CD14-positive monocyte (primary cell): ENCODE measurements around the gene SLC22A3. TPM values are rescaled to one million over a fixed set of nuclear protein-coding genes. Genes with fewer than 3 reads are reported as not detected.

Experiments used
- DNase-seq, 3 donors: peaks; one replicate each; pipeline ENCODE4 v3.0.0-alpha.2; 2011 to 2022
- H2AFZ ChIP-seq: 2 replicates; pipeline ENCODE4 v1.6.0; 2012; ENCODE audit warnings: mild to moderate bottlenecking, low read depth, low read length, inconsistent platforms; ENCODE audit not compliant: insufficient read depth, poor library complexity, severe bottlenecking
- H3K27ac ChIP-seq, 2 donors: 1 replicate in 1 of 2; 2 replicates in 1 of 2; pipeline ENCODE4 v1.5.1; 2012 to 2013; ENCODE audit warnings: low read length in 2 of 2, control low read depth in 1 of 2, inconsistent platforms in 1 of 2, low read depth in 1 of 2, mild to moderate bottlenecking in 1 of 2
- H3K27me3 ChIP-seq, 2 donors: one replicate each; pipeline versions ENCODE4 v1.6.0 to v1.6.1; 2011 to 2013; ENCODE audit warnings: low read length in 2 of 2; ENCODE audit not compliant: control insufficient read depth in 2 of 2, insufficient read depth in 2 of 2
- H3K36me3 ChIP-seq, 2 donors: replicated peaks in 1 of 2; 1 replicate in 1 of 2; 2 replicates in 1 of 2; pipeline versions ENCODE4 v1.5.1 to v1.6.1; 2012 to 2013; ENCODE audit warnings: low read length in 2 of 2, control low read depth in 1 of 2, inconsistent platforms in 1 of 2, mild to moderate bottlenecking in 1 of 2; ENCODE audit not compliant: insufficient read depth in 2 of 2, control insufficient read depth in 1 of 2
- H3K4me1 ChIP-seq, 2 donors: 1 replicate in 1 of 2; 2 replicates in 1 of 2; pipeline versions ENCODE4 v1.5.1 to v1.6.1; 2012 to 2013; ENCODE audit warnings: low read length in 2 of 2, control low read depth in 1 of 2, inconsistent platforms in 1 of 2, mild to moderate bottlenecking in 1 of 2, moderate library complexity in 1 of 2; ENCODE audit not compliant: insufficient read depth in 2 of 2, control insufficient read depth in 1 of 2
- H3K4me2 ChIP-seq: replicated peaks from 2 replicates; pipeline ENCODE3; 2012; ENCODE audit warnings: low read length, moderate library complexity, mild to moderate bottlenecking; ENCODE audit not compliant: poor library complexity, severe bottlenecking; ENCODE audit errors: extremely low read depth
- H3K4me3 ChIP-seq, 3 experiments: fragments of 200-600 bp in 1 of 3; sonication (generic) in 1 of 3; replicated peaks in 1 of 3; 1 replicate in 2 of 3; 2 replicates in 1 of 3; pipeline ENCODE4 v1.5.1; 2011 to 2013; ENCODE audit warnings: low read length in 3 of 3, mild to moderate bottlenecking in 3 of 3, control low read depth in 2 of 3, low read depth in 2 of 3, inconsistent platforms in 1 of 3, moderate library complexity in 1 of 3
- H3K79me2 ChIP-seq: 2 replicates; pipeline ENCODE4 v1.6.0; 2012; ENCODE audit warnings: mild to moderate bottlenecking, control low read depth, inconsistent platforms, low read length, moderate library complexity; ENCODE audit not compliant: insufficient read depth
- H3K9ac ChIP-seq: 2 replicates; pipeline ENCODE4 v1.6.0; 2017; ENCODE audit warnings: low read length, mild to moderate bottlenecking; ENCODE audit not compliant: insufficient read depth, poor library complexity, severe bottlenecking
- H3K9me3 ChIP-seq, 2 donors: replicated peaks in 1 of 2; 1 replicate in 1 of 2; 2 replicates in 1 of 2; pipeline versions ENCODE4 v1.5.1 to v1.6.1; 2012 to 2013; ENCODE audit warnings: low read length in 2 of 2, control low read depth in 1 of 2; ENCODE audit not compliant: control insufficient read depth in 1 of 2, insufficient read depth in 1 of 2
- H4K20me1 ChIP-seq: 2 replicates; pipeline ENCODE4 v1.6.0; 2012; ENCODE audit warnings: mild to moderate bottlenecking, low read length, control low read depth, moderate library complexity; ENCODE audit not compliant: insufficient read depth
- H3K27ac Mint-ChIP-seq, 7 donors: one replicate each; pipeline ENCODE4 v1.8.0; 2020; ENCODE audit warnings: mild to moderate bottlenecking in 7 of 7, mixed read lengths in 7 of 7, moderate library complexity in 6 of 7, inconsistent platforms in 2 of 7
- H3K27me3 Mint-ChIP-seq, 3 donors: one replicate each; pipeline ENCODE4 v1.8.0; 2021 to 2022; ENCODE audit warnings: low read depth in 3 of 3, mild to moderate bottlenecking in 3 of 3, mixed read lengths in 3 of 3, moderate library complexity in 3 of 3, inconsistent platforms in 1 of 3
- H3K36me3 Mint-ChIP-seq, 2 donors: one replicate each; pipeline ENCODE4 v1.8.0; 2020; ENCODE audit warnings: mixed read lengths in 2 of 2, inconsistent platforms in 1 of 2, mild to moderate bottlenecking in 1 of 2
- H3K4me1 Mint-ChIP-seq: one replicate; pipeline ENCODE4 v1.8.0; 2020; ENCODE audit warnings: mild to moderate bottlenecking, mixed read lengths
- H3K4me3 Mint-ChIP-seq, 2 donors: one replicate each; pipeline ENCODE4 v1.8.0; 2020; ENCODE audit warnings: mild to moderate bottlenecking in 2 of 2, mixed read lengths in 2 of 2, moderate library complexity in 1 of 2
- H3K9me3 Mint-ChIP-seq, 7 donors: one replicate each; pipeline ENCODE4 v1.8.0; 2020 to 2022; ENCODE audit warnings: mixed read lengths in 7 of 7, mild to moderate bottlenecking in 6 of 7, moderate library complexity in 6 of 7, inconsistent platforms in 2 of 7
- CTCF ChIP-seq: fragments of 200-600 bp; IDR thresholded peaks from one replicate; pipeline ENCODE4 v1.8.0; 2022; ENCODE audit warnings: antibody characterized with exemption, mild to moderate bottlenecking
- WGBS: methylation state at CpG from one replicate; pipeline ENCODE4 v1.1.5; 2013; ENCODE audit warnings: missing lambda C conversion rate; ENCODE audit not compliant: insufficient coverage; 5-methylcytosine and 5-hydroxymethylcytosine counted together
- intact Hi-C, 2 donors: fragments of 100-400 bp; cut with micrococcal nuclease; formaldehyde crosslinking; loops; one replicate each; pipeline versions ENCODE4 v1.15.0 to v1.15.1; 2023
- polyA plus RNA-seq, 3 donors: library from polyadenylated mRNA; depleted of rRNA in 1 of 3; unstranded in 2 of 3; stranded (reverse) in 1 of 3; fragments of 300-500 nt in 2 of 3; fragments of >200 nt in 1 of 3; fragmentation: Illumina TruSeq in 2 of 3; gene quantifications; 1 replicate in 2 of 3; 2 replicates in 1 of 3; pipeline ENCODE4 v1.2.3, GENCODE V29; 2012 to 2021

Gene SLC22A3
- polyA plus RNA-seq, 3 donors, result not detected

- Histone ChIP-seq H3K9me3 (no peaks in the 10 kb centered on the region), H3K27me3 (peaks cover 11 to 37% of the 10 kb centered on the region in 2 donors), H2AFZ (no peak overlapping the region), H3K9ac (no peak overlapping the region), H3K4me2 (no peak overlapping the region), H3K79me2 (no peaks in the 10 kb centered on the region), H3K4me1 (no peaks in the 10 kb centered on the region), H3K36me3 (no peaks in the 10 kb centered on the region), H4K20me1 (no peaks in the 10 kb centered on the region), H3K4me3 (no peak overlapping the region), H3K27ac (no peak overlapping the region)
- Mint-ChIP-seq H3K4me1 (no peaks in the 10 kb centered on the region), H3K27me3 (peaks cover 34 to 60% (median 41%) of the 10 kb centered on the region in 3 donors), H3K4me3 (peak overlapping the region in 1 of 2 donors; percentile 76), H3K36me3 (no peaks in the 10 kb centered on the region), H3K9me3 (peaks cover 0 to 7% (median 0%) of the 10 kb centered on the region in 7 donors), H3K27ac (no peak overlapping the region)
- no peak for TF ChIP-seq CTCF
- DNase-seq, result no peak
- 4% methylated on average over 23 of the region's 23 CpGs for WGBS
- intact Hi-C loops, result no loop called here
Observed at GRCh38 chr6:160349020-160349441, 853 bp downstream of the SLC22A3 start.

GRCh38 chr6:160349814-160350350 is 1.7 kb downstream of the SLC22A3 start:
- H3K27ac Mint-ChIP-seq, result no peak overlapping the region
- H3K9me3 Mint-ChIP-seq, result peaks cover 0 to 7% (median 0%) of the 10 kb centered on the region in 7 donors
- 85% methylated on average over 9 of the region's 11 CpGs for WGBS
- H3K9me3 ChIP-seq, result no peaks in the 10 kb centered on the region
- H3K4me1 ChIP-seq, result no peaks in the 10 kb centered on the region
- H3K36me3 Mint-ChIP-seq, result no peaks in the 10 kb centered on the region
- no peak overlapping the region for H3K4me3 ChIP-seq
- no peak overlapping the region for H3K9ac ChIP-seq
- no peak overlapping the region for H3K4me2 ChIP-seq
- H3K27me3 ChIP-seq, result peaks cover 11 to 37% of the 10 kb centered on the region in 2 donors
- H4K20me1 ChIP-seq, result no peaks in the 10 kb centered on the region
- TF ChIP-seq CTCF, result no peak
- H3K27ac ChIP-seq, result no peak overlapping the region
- intact Hi-C loops, result no loop called here
- peaks cover 2% of the 10 kb centered on the region for H3K4me1 Mint-ChIP-seq
- H3K79me2 ChIP-seq, result no peaks in the 10 kb centered on the region
- H3K4me3 Mint-ChIP-seq, result peak overlapping the region in 1 of 2 donors; percentile 76
- no peaks in the 10 kb centered on the region for H3K36me3 ChIP-seq
- no peak overlapping the region for H2AFZ ChIP-seq
- no peak for DNase-seq
- peaks cover 34 to 58% (median 42%) of the 10 kb centered on the region in 3 donors for H3K27me3 Mint-ChIP-seq
